NCI-H146 treated with DMSO at 0.1 percent for 48 hours (cell line): ENCODE data around the gene CCDC70.

Source experiments
- DNase-seq: peaks from one replicate; lab custom pipeline; 2025; ENCODE audit not compliant: unreplicated experiment; lab: John Stamatoyannopoulos, UW

The CCDC70 gene

GRCh38 chr13:51828730-51829567, 32.8 kb upstream of the CCDC70 start:
- no peak for DNase-seq

- no peak for DNase-seq
Observed at GRCh38 chr13:51829568-51829899, 32.2 kb upstream of the CCDC70 start.

GRCh38 chr13:51831519-51831918, 30.2 kb upstream of the CCDC70 start:
- no peak for DNase-seq

GRCh38 chr13:51832471-51833152, 29.2 kb upstream of the CCDC70 start:
- peak; percentile 14 for DNase-seq

GRCh38 chr13:51833980-51834379, 27.8 kb upstream of the CCDC70 start:
- DNase-seq = no peak

- no peak for DNase-seq
Observed at GRCh38 chr13:51834581-51835171, 27.1 kb upstream of the CCDC70 start.

GRCh38 chr13:51837016-51837415, 24.8 kb upstream of the CCDC70 start:
- no peak for DNase-seq

- no peak for DNase-seq
Observed at GRCh38 chr13:51838240-51838846, 23.4 kb upstream of the CCDC70 start.

- no peak for DNase-seq
Observed at GRCh38 chr13:51839711-51840540, 21.8 kb upstream of the CCDC70 start.

- DNase-seq = no peak
Observed at GRCh38 chr13:51840917-51841316, 20.9 kb upstream of the CCDC70 start.

GRCh38 chr13:51841732-51842131, 20.0 kb upstream of the CCDC70 start:
- no peak for DNase-seq

GRCh38 chr13:51843529-51843928, 18.2 kb upstream of the CCDC70 start:
- peak; percentile 42 for DNase-seq

GRCh38 chr13:51844862-51845573, 16.8 kb upstream of the CCDC70 start, which contains the start of gene TMEM272:
TSS of gene TMEM272 (minus strand) at chr13:51845177. CDS start at chr13:51838530, 6,647 bp downstream.
- DNase-seq = peak; percentile 39

GRCh38 chr13:51845574-51846318, 16.0 kb upstream of the CCDC70 start:
- no peak for DNase-seq

GRCh38 chr13:51846756-51847155, 15.0 kb upstream of the CCDC70 start:
- no peak for DNase-seq

GRCh38 chr13:51848674-51849073, 13.1 kb upstream of the CCDC70 start:
- DNase-seq = no peak

GRCh38 chr13:51849145-51850101, 12.3 kb upstream of the CCDC70 start:
- no peak for DNase-seq

- DNase-seq = no peak
Observed at GRCh38 chr13:51856027-51856736, 5.6 kb upstream of the CCDC70 start.
